Measurements from ENCODE around the gene IGF2BP1.
A peak's percentile ranks its signal among the peaks of the same experiment; 100 is the strongest.
"Not testable (repeated sequence)": the region's sequence is repeated elsewhere in the genome, so short reads cannot be mapped to it uniquely, and the experiment has no call there.

The IGF2BP1 gene

DNA sequence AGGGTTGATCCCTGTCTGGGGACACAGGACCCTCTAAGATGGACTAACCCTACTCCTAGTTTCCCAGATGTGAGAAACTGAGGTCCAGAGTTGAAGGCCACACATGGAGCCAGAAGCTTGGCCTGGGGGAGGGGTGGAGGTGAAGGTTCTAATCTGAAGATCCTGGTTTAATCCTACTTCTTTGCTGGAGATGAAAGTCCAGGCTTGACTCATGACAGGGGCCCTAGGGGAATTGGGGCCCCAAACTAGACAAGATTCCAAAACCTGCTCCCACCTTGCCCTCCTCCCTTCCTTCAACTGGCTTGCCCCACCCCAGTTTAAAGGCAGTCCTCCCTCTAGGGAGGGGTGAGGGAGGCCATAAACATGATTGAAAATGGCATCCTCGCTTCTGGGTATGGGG lies 21.6 kb downstream of the IGF2BP1 start:
- DNase-seq (ENCODE audit: low read depth in 4 of 4, low spot score in 1 of 4): no peak

- no peak for DNase-seq (ENCODE audit: low read depth in 4 of 4, low spot score in 1 of 4)
Measured at GRCh38 chr17:49020609-49021008, 23.4 kb downstream of the IGF2BP1 start.

GRCh38 chr17:49021095-49021767 lies 24.0 kb downstream of the IGF2BP1 start:
- DNase-seq (ENCODE audit: low read depth in 4 of 4, low spot score in 1 of 4): no peak

DNA sequence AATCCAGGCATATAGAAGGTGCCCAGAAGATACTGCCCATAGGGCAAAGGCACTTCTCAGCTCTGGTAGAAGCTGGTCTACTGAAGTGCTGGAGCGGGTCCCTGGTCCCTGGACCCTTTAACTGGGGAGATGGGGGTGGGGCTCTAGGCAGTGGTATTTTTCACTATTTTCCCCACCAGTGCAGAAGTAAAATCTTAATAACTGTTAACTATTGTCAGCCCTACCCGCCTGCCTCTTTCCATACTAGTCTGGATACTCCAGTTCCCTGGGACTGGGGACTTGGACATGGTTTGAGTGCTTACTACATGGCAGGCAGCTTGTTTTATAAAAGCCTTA lies 24.6 kb downstream of the IGF2BP1 start:
- DNase-seq (ENCODE audit: low read depth in 4 of 4, low spot score in 1 of 4): no peak

GRCh38 chr17:49022391-49022941 lies 25.3 kb downstream of the IGF2BP1 start:
- DNase-seq (ENCODE audit: low read depth in 4 of 4, low spot score in 1 of 4): no peak

GRCh38 chr17:49024523-49024922 lies 27.3 kb downstream of the IGF2BP1 start:
- DNase-seq (ENCODE audit: low read depth in 4 of 4, low spot score in 1 of 4): no peak

DNA sequence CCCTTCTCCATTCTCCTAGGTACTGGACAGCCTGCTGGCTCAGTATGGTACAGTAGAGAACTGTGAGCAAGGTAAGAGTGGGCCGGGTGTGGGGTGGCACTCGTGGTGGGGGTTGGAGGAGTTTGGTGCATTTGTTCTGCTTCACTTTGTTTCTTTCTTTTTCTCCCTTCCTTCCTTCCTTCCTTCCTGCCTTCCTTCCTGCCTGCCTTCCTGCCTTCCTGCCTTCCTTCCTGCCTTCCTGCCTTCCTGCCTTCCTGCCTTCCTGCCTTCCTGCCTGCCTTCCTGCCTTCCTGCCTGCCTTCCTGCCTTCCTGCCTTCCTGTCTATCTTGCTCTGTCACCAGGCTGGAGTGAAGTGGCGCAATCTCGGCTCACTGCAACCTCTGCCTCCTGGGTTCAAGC lies 29.3 kb downstream of the IGF2BP1 start:
- DNase-seq (ENCODE audit: low read depth in 4 of 4, low spot score in 1 of 4): not testable (repeated sequence)

DNA sequence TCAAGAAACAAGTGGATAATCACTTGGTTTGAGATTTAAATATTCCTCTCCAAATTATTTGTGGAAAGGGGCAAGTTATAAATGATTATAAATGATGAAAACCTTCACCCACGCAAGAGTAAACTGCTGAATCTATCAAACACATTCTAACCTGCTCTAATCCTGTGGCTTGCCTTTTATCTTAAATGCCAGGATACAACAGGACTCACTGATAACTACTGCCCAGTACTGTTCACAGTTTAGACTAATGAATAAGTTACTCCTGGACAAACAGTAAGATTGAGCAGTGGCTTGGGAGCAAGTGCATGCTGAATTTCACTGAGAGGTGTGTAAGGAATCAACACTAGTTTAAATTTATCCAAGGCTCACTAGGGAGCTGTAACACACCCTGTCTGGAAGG lies 31.1 kb downstream of the IGF2BP1 start:
- DNase-seq (ENCODE audit: low read depth in 4 of 4, low spot score in 1 of 4): no peak

DNA sequence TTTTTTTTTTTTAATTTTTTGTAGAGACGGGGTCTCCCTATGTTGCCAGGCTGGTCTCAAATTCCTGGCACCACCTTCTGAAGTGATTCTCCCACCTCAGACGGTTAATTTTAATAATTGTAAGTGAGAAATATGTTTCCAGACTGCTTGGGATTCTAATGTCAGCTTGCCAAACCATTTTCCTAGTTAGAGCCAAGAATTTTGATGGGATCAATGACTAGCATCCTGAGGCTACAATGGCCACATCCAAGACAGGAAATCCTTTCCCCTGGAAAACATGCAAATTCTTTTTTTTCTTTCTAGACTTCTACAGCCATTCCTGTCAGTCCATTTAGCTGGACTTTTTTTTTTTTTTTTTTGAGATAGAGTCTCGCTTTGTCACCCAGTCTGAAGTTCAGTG lies 32.6 kb downstream of the IGF2BP1 start:
- DNase-seq (ENCODE audit: low read depth in 4 of 4, low spot score in 1 of 4): no peak

DNA sequence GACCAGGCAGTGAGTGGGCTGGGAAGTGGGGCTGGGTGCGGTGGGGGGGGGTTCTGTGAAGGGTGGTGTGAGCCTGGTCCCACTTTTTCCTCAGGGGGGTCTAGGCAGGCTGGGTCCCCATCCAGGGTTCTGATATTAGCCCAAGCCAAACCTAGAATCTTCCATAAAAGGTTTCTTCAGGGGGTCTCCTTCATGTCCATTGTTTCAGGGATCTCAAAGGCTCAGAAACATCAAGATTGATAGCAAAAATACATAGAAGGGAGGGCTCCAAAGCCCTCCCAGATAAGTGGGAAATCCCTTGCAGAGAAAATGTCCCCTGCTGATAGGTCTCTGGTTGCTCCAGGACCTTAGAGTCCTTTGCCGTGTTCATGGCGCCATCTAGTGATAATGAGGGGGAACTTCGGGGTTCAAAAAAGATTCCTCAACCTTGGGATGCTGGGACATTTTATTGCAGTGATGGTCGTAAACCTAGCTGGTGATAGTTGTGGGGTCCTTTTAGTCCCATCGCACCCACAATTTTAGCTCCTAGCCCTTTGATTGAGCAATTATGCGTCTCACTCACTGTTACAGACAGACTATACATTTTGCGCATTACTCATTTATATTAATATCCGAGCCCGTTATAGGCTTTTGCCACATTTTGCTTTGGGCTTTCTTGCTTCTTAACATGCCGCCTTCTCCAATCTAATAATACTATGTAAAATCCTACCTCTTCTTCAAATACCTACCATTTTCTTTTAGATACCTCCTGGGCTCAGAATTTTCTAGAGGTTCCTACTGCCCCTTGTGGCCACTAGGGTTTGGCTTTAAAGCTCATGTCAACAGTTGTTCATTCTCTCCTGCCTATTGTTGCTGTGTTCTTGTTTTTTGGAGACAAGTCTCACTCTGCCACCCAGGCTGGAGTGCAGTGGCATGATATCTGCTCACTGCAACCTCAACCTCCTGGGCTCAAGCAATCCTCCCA lies 35.1 kb downstream of the IGF2BP1 start:
- DNase-seq (ENCODE audit: low read depth in 4 of 4, low spot score in 1 of 4): peak in 3 of 4 experiments; percentile 17 to 33 (median 22)

DNA sequence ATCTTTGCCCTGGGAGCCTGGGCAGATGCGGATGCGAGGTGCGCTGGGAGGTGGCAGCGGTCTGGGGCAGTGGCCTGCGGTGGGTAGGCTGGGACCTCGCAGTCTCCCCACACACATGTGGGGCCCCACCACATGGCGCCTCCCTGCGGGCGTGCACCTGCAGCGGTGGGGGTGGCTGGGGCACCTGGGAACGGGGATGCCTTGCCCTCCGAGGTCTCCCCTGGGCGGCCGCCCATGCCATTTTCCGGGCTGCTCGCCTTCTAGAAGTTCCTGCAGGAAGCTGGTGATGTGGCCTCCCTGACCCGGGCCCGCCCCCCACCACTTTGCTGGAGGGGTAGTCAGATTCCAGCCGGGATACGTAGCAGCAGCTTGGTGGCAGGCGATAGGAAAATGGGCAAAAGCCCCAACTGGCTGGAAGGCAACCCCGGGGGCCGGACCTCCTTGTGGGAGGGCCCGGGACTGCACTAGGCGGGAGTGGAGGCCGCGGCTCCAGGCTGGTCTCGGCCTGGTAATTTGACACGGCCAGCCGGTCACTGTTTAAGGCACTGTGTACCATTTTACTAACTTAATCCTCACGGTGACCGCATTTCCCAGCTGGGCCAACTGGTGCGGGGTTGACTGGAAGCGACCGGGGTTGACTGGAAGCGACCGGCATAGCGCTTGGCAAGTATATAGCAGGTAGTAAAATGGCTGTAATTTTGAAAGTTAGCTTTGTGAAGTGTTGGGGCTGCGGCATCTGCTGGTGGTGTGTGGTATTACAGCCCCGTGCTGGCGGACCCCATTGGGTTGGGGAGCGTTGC lies 38.5 kb downstream of the IGF2BP1 start:
- peak in 2 of 4 experiments; percentile 4 to 14 for DNase-seq (ENCODE audit: low read depth in 4 of 4, low spot score in 1 of 4)

GRCh38 chr17:49036270-49036626 lies 39.1 kb downstream of the IGF2BP1 start:
- DNase-seq (ENCODE audit: low read depth in 4 of 4, low spot score in 1 of 4): no peak

GRCh38 chr17:49038138-49038537 lies 41.0 kb downstream of the IGF2BP1 start:
- DNase-seq (ENCODE audit: low read depth in 4 of 4, low spot score in 1 of 4): no peak

DNA sequence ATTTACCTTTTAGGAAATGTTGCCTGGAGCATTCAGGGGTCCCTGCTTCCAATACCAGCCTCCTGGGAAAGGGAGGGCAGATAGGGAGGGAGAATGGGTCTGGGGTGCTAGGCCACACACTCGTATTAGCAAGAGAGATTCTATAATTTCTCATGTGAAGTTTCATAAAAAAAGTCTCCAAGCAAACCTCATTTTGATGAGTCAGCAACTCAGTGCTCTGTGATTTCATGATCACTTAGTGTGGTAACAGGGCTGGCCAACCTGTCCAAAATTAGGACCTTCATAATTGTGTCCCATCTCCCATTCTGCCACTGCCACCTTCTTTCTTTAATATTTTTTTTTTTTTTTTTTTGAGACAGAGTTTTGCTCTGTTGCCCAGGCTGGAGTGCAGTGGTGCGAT lies 41.4 kb downstream of the IGF2BP1 start:
- DNase-seq (ENCODE audit: low read depth in 4 of 4, low spot score in 1 of 4): no peak

DNA sequence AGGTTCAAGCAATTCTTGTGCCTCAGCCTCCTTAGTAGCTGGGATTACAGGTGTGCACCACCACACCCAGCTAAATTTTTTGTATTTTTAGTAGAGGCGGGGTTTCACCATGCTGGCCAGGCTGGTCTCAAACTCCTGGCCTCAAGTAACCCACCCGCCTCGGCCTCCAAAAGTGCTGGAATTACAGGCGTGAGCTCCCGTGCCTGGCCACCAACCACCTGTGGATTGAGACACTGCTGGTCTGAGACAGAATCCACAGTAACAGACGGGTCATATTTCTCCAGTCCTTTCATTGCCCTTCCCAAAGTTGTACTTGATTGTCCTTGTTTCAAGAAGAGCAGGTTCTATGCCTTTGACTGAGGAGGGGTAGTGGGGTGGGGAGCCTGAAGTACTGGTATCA lies 42.3 kb downstream of the IGF2BP1 start:
- not testable (repeated sequence) for DNase-seq (ENCODE audit: low read depth in 4 of 4, low spot score in 1 of 4)

- DNase-seq (ENCODE audit: low read depth in 4 of 4, low spot score in 1 of 4): no peak
Measured at GRCh38 chr17:49041527-49041926, 44.3 kb downstream of the IGF2BP1 start.

GRCh38 chr17:49045376-49045775 lies 48.2 kb downstream of the IGF2BP1 start:
- no peak for DNase-seq (ENCODE audit: low read depth in 4 of 4, low spot score in 1 of 4)

GRCh38 chr17:49046912-49047311 lies 49.7 kb downstream of the IGF2BP1 start:
- DNase-seq (ENCODE audit: low read depth in 4 of 4, low spot score in 1 of 4): no peak

- no peak for DNase-seq (ENCODE audit: low read depth in 4 of 4, low spot score in 1 of 4)
Measured at GRCh38 chr17:49049265-49049664, 52.1 kb downstream of the IGF2BP1 start.

- DNase-seq (ENCODE audit: low read depth in 4 of 4, low spot score in 1 of 4): no peak
Measured at GRCh38 chr17:49050611-49051010, 53.4 kb downstream of the IGF2BP1 start.

DNA sequence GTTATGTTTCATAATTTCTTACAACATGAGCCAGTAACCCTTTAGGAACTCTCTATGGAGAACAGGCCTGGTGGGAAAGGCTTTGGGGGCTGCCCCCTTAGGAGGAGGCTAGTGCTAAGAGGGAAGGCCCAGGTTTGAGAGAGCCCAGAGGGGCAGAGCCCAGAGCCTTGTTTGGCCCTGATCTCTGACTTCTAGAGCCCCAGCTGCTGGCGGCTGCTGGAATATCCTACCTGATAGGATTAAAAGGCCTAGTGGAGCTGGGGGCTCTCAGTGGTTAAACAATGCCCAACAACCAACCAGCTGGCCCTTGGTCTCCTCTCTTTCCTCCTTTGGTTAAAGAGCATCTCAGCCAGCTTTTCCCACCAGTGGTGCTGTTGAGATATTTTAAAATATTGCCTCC lies 54.1 kb downstream of the IGF2BP1 start:
- DNase-seq (ENCODE audit: low read depth in 4 of 4, low spot score in 1 of 4): no peak
